NCI-H526 (cell line): Measurements from ENCODE around the gene RNF220.

Source experiments
- DNase-seq, 2 experiments: peaks; one replicate each; lab custom pipeline; 2025; lab: John Stamatoyannopoulos, UW

Gene RNF220

DNA sequence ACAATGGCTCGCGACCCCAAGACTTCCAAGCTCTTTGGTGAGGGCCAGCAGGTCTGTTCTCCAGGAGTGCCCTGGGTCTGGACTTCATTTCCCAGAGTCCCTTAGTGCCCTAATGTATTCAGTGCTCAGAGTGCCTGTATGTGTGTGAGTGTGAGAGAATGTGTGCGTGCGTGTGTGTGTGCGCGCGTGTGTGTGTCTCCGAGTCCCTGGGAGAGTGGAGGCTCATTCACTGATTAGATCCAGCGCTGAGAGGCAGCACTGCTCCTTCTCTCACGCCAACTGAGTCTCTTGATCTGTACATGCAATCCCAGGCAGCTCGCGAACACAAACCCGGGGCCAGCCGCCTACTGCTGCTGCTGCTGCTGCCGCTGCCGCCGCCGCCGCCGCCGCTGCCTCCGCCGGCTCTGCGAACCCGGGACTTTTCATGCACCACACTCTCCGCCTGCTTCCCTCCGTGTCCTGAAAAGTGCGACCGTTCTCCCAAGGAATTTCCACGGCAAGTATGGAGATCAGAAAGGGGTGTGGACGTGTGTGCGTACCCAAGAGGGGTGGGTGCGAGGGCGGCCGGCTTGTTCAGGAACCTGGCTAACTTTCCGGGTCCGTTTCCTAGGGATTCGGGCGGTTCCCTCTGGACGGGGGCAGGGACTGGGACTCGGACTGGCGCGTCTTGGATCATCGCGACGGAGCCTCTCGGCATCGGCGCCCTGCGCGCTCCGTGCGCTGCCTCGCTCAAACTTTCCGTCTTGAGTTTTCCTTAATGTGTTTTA is at the start of gene RNF220:
Gene RNF220 (plus strand): TSS at position 225 of the 767 bp plus-strand sequence.
- peak; percentile 99 for DNase-seq

GRCh38 chr1:44355582-44356305 is 49.3 kb upstream of the RNF220 start:
- peak in 1 of 2 experiments; percentile 49 for DNase-seq

GRCh38 chr1:44357710-44358109 is 47.3 kb upstream of the RNF220 start:
- no peak for DNase-seq

GRCh38 chr1:44359234-44359935 is 45.7 kb upstream of the RNF220 start:
- peak in 1 of 2 experiments; percentile 15 for DNase-seq

DNA sequence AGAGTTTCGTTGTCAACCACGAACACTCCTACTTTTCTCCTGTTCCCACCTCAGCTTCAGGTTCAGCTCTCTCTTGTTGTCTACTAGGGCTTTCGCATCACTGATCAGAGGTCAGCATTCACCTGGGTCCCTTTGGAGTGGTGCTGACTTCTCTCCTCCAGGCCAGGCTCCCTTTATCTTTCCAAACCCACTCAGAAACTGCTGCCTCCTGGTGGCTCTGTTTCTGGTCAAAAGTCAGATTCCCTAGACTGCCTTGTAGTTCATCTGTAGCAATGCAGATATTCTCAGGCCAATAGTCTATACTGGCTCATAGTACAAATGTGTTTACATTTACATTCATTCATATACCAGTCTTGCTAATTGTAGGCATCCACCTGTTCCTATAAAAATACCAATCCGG is 43.6 kb upstream of the RNF220 start:
- DNase-seq, result peak; percentile 18 to 21

GRCh38 chr1:44366371-44366975 is 38.6 kb upstream of the RNF220 start:
- DNase-seq, result no peak

DNA sequence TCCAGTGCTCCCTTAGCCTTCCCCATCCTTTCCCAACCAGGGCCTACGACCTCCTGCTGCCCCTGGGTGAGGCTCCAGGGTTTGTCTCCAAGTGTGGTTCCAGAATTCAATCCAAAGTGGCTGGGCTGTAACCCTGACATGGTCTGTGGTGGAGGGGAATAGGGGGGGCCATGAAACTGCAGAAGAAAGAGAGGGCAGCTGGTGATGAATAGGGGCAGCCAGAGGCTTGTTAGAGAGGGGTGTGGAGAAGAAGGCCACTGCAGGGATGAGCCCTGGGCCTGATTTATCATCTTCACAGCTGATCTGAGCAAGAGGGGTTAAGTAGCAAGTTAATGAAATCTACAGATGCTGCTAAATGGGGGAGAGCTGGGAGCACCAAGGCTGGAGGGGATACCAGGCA is 37.1 kb upstream of the RNF220 start:
- DNase-seq, result no peak

DNA sequence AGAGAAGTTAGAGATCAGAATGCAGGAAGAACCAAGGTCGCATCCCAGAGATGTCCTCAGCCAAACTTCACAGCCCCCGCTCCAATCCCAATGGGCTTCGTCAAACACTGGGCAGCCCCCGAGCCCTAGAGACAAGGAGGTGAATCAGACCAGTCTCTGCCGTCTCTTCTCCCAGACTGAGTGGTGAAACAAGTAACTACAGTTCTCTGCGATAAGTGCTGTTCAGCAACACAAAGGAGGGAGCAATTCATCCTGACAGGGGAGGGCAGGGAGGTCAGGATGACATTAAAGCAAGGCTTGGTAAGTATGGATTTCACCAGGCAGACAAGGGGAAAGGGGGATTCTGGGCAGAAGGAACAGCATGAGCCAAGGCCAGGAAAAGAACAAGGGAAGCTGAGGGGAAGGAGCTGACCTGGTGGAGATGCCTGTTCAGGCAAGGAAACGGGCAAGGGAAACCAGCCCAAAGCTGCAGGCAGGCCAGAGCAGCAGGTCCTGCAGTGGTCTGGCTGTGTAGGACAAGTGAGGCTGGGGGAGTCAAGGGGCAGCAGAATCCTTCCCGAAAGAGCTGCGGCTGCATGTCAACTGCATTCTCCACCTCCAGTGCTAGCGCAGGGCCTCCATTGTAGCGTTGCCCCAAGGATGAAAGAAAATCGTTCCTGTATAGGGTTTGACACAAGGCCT is 36.4 kb upstream of the RNF220 start:
- no peak for DNase-seq

- no peak for DNase-seq
Observed at GRCh38 chr1:44371206-44371605, 33.8 kb upstream of the RNF220 start.

DNA sequence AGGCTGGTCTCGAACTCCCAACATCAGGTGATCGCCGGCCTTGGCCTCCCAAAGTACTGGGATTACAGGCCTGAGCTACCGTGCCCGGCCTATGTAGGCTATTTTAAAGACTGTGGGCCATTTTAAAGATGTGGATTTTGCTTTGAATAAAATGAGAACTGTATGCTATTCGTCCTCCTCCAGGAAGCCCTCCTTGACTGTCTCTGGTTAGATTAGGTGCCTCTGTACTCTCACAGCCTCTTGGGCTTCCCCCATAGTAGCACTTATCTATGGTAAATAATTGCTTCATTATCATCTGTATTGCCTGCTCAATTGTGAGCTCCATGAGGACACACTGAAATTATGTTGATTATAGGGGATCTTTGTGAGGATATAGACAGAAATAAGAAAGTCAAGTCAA is 29.5 kb upstream of the RNF220 start:
- DNase-seq, result no peak

- DNase-seq, result peak; percentile 80 to 96
Observed at GRCh38 chr1:44377925-44378784, 26.9 kb upstream of the RNF220 start.

DNA sequence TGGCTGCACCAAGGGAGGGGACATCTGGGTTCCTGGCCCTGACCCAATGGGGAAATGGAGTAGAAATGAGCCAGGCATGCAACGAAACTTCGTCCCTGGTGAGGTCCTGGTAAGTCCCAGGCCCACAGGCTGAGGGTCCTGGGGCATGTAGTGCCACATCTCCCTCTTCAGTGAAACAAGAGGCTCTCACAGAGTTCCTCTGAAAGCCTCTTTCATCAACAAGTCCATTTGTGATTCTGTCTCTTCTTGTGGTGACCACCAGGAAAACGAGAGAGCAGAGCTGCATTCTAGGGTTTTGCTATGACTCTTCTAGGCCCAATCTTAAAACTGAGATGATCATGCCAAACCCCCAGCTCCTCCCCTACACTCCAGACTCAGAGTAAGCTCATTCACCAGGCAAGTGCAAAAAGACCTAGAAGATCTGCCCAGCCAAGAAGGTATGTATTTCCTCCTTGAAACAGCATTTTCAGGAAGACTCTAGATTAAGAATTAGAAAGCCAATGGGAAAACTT is 24.3 kb upstream of the RNF220 start:
- DNase-seq, result no peak

- no peak for DNase-seq
Observed at GRCh38 chr1:44388551-44388950, 16.5 kb upstream of the RNF220 start.

GRCh38 chr1:44389437-44389836 is 15.6 kb upstream of the RNF220 start:
- no peak for DNase-seq

- DNase-seq, result no peak
Observed at GRCh38 chr1:44390277-44390676, 14.8 kb upstream of the RNF220 start.

DNA sequence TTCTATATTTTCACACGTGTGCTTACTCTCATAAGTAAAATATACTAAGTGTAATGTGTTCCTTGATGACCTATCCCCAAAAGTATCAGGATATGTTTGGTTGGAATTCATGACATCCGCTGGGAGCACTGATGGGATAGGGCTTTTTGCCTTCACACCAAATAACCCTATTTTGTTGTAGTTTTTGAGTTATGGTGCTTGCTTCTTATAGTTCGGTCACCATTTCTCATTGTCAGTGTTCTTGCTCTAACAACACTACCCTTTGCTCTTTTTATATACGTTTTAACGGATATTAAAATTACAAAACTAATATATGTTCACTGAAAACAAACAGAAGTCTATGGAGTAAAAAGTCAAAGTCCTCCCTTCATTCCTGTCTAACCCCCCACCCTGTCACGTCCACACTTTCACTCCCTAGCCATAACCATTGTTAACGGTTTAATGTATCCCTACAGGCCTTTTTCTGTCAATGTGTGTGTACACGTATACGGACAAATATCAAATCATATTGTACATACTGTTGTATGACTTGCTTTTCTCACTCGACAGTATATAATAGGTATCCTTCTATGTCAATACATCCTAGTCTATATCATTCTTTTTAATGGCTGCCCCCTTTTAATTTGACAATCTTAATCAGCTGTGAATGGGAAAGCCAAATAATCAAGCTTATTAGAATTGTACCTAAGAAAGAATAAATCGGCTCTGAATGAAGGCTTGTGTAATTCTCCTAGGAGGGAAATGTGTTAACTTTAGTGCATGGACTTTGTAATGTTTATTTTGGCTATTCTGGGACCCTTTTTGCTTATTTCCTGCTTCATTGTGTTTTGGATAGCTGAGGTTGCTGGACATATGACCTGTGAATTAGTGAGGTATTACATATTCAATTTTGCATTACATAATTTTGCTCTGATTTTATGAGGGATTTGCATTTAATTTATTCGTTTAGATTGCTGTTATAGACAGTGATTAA is 3.5 kb upstream of the RNF220 start:
- DNase-seq, result no peak

DNA sequence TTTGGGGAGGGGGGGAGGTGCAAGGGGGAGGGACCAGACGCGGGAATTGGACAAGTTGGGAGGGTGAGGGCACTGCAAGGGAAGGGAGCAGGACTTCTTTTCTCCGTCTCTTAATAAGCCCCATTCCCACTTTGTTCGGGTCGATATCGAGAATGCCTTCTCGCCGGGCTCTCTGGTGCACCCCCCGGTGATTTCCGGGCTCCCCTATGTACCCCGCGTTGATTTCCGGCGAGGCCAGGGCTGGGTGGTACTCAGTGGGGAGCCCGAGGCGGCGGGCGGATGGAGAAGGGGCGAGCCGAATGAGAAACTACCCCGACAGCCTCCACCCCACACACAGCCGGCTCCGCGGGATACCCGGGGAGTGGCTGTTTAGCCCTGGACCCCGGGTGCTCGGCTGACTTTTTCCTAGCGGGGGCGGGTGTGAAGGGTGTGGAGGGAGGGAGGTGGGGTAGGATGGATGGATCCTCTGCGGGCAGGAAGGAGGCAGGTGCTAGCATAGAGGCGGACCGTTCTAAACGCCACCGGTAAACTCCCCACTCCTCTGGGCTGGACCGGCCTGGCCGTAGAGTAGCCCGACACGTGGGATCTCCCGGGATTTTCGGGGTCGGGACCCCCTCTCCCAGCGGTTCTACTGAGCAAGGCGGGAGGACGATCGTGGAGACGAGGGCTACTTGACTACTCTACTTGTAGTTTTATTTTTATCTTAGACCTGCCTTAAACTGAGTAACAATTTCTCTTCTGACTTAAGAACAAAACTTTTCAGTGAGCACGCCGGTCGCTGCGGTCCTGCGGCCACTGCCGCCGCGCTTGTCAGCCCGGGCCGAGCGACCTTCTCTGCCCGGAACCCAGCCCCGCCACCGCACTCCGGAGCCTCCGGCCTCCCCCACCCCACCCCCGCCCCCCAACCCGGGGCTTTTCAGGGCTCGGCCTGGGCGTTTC is 1.0 kb downstream of the RNF220 start:
- DNase-seq, result peak; percentile 52 to 89

GRCh38 chr1:44406737-44407429 is 1.8 kb downstream of the RNF220 start:
- peak in 1 of 2 experiments; percentile 70 for DNase-seq
